Adipose tissue (tissue), 3 donors: Measurements from ENCODE around the gene SETSIP. TPM values are rescaled to one million over a fixed set of nuclear protein-coding genes. Genes with fewer than 3 reads are reported as not detected.
"Not testable (repeated sequence)": the region's sequence is repeated elsewhere in the genome, so short reads cannot be mapped to it uniquely, and the experiment has no call there.

Source experiments
- H3K27ac ChIP-seq: one replicate; pipeline ENCODE4 v1.5.1; 2013; ENCODE audit warnings: low read depth, low read length
- WGBS, 3 donors: extraction: QIAGEN DNeasy Blood & Tissue Kit; methylation state at CpG; one replicate each; pipeline ENCODE4 v1.1.7; 2013; 5-methylcytosine and 5-hydroxymethylcytosine counted together
- polyA plus RNA-seq, 3 donors: library from polyadenylated mRNA; stranded (reverse); fragments of 200-250 nt; gene quantifications; one replicate each; pipeline ENCODE4 v1.2.3, GENCODE V29; 2013
- donor health status: healthy with polysubstance abuse.
- donor health status: Bipolar disorder and iron deficiency.
- donor health status: healthy.

SETSIP gene, protein sequence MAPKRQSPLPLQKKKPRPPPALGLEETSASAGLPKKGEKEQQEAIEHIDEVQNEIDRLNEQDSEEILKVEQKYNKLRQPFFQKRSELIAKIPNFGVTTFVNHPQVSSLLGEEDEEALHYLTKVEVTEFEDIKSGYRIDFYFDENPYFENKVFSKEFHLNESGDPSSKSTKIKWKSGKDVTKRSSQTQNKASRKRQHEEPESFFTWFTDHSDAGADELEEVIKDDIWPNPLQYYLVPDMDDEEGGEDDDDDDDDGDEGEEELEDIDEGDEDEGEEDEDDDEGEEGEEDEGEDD
- polyA plus RNA-seq = not detected

DNA sequence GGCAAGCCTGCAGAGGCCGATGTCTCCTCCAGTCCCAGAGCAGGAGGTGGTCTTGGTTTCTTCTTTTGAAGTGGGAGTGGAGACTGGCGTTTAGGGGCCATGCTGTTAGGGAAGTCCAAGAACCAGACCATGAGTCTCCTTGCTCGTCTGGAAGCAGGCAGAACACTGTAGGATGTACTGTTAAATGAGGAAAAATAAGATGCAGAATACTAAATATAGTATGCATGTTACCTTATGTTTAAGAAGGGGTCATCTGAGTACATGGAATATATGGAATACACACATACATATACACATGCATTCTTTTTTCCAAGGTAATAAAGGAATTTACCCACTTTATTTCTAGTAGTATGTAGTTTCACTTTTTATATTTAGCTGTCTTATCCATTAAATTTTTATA is at the start of gene SETSIP:
SETSIP (minus strand) TSS at position 101 of the 400 bp plus-strand sequence; CDS start at position 101, 0 bp downstream.
- 74 to 86% (median 80%) methylated on average over 3 of the region's 3 CpGs for WGBS, 3 donors
- H3K27ac ChIP-seq = no peak within 1 kb of the TSS

DNA sequence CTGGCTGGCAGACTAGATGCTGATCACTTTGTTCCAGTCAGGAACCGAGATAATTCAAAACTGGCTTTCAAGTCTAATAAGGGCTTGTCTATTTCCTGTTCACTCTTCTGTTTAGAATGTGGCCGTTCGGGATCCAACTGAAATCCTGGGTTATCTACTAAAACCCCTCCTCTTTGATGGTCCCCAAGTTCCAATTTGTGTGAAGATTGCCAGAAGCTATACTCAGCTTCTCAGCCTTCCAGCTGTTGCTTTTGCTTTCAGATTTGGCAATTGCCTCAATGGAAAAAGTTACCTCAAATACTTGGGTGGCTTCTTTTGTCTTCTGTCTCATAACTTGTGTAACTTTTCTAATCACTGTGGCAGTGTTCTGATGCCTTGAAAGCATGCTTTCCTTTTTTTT is 48.7 kb upstream of the SETSIP start:
- 35 to 73% (median 36%) methylated on average over 3 of the region's 3 CpGs for WGBS, 3 donors
- H3K27ac ChIP-seq = no peak overlapping the region

DNA sequence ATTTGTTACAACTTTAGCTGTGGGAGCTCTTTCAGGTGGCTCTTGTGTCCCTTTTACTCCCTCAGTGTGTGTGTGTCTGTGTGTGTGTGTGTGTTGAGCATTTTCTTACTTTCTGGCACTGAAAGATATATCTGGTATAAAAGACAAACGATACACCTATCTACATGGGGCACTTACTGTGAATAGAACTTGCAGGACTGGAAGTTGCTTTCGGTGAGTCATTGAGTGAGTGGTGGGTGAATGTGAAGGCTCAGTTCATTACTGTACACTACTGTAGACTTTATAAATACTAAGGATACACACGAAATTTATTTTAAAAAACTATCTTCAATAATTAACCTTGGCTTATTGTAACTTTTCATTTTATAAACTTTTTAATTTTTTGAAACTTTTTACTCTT is 43.6 kb upstream of the SETSIP start:
- WGBS, 3 donors = 71 to 90% (median 86%) methylated on average over 3 of the region's 3 CpGs

DNA sequence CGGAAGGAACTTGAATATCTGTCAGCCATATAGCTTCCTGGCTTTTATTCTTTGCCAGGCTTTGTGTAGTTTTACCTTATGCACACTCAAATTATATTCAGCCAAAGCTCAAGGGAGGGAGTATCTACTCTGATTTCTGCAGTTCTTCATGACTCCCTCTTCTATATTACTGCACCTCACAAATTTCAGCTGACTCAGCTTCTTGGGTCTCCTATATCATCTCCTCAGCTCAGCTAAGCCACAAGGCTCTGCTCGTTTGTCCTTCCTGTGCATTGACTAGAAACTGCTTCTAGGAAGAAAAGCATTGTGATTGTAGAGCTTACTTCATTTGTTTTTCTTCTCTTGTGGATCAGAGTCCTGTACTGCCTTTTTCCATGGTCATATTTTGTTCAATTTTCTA is 42.3 kb upstream of the SETSIP start:
- 33 to 74% (median 36%) methylated on average over 2 of the region's 2 CpGs for WGBS, 3 donors
- H3K27ac ChIP-seq = no peak overlapping the region

More for the DNA sequence above, 43.6 kb upstream of the SETSIP start:
- no peak overlapping the region for H3K27ac ChIP-seq

DNA sequence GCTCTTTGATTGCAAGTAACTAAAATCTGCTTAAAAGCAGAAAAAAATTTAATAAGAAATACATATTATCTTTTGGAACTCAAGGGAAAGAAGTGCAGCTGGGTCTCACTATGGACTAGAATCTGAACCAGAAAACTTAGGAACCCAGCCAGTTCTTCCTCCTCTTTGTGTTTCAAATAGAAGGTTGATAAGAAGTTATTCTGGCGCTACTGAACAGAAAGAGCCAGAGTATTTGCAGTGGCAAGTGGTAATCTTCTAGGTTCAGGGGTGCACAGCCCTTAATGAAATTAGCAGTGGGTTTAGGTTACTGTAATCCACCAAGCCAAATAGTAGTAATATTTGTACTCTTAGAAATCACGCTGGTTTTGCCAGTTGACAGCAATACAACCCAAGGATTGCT is 33.4 kb upstream of the SETSIP start:
- H3K27ac ChIP-seq = no peak overlapping the region
- WGBS, 3 donors = 89 to 94% (median 94%) methylated on average over 2 of the region's 2 CpGs

DNA sequence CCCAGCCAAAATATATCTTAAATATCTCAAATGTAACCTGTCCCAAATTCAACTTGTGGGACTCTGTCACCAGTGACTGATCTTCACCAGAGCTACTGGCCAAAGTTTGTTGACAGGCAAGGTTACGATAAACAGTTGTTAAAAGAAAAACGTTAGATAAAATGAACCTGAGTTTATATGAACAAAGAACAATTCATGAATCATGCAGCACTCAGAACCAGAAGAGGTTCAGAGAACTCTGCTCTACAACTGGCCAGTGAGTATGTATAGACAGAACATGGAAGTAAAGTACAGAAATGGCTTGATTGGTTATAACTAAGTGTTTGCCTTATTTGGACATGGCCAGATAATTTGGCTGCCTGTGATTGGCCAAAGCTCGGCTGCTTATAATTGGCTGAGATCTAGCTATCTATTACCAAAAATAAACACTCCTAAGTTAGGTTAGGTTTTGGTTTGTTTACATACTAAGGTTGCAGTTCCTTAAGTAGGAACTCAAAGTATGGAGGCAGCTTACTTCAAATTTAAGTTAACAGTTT is 30.4 kb upstream of the SETSIP start:
- 86 to 89% (median 88%) methylated on average over 3 of the region's 3 CpGs for WGBS, 3 donors
- H3K27ac ChIP-seq = no peak overlapping the region

DNA sequence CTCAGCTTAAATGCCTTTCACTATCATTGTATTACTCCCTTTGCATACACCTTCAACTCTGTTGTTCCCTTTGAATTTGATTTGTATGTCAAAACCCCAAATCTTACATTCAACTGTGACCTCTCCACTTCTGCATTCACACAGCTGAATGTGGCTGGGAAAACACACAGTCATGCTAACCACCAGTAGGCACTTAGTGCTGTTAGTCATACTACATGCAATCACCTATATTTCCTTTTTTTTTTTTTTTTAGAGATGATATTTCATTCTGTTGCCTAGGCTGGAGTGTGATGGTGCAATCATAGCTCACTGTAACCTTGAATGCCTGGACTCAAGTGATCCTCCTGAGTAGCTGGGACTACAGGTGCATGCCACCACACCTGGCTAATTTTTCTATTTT is 21.1 kb upstream of the SETSIP start:
- no peak overlapping the region for H3K27ac ChIP-seq

DNA sequence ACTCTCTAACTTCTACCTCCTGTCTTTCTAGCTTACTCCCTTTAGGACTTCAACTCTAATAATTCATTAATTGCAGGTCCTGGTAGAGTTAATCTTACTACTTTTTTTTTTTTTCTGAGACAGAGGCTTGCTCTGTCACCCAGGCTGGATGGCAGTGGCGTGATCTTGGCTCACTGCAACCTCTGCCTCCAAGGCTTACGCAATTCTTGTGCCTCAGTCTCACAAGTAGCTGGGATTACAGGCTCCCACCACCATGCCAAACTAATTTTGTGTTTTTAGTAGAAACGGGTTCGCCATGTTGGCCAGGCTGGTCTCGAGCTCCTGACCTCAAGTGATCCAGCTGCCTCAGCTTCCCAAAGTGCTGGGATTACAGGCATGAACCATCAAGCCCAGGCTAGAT is 20.7 kb upstream of the SETSIP start:
- WGBS, 3 donors = 79 to 91% (median 82%) methylated on average over 5 of the region's 5 CpGs
- no peak overlapping the region for H3K27ac ChIP-seq

DNA sequence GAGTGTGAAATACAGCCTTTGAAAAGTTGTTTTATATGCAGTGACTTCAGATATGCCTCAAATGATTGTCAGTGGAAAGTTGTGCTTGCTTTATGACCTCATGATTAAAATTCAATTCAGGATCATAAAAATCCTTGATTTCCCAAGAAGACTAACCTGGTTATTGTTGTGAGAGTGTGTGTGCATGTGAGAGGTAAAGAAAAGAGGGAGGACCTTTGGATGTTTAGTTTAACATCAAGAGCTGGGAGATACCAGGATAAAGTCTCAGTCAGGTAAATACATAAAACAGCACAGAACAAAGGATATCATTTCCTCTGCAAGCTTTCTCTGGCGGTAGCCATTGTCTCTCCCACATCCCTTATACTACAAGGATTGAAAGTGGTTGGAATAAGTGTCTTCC is 19.4 kb upstream of the SETSIP start:
- 79 to 97% (median 89%) methylated on average over 1 of the region's 1 CpG for WGBS, 3 donors
- no peak overlapping the region for H3K27ac ChIP-seq

DNA sequence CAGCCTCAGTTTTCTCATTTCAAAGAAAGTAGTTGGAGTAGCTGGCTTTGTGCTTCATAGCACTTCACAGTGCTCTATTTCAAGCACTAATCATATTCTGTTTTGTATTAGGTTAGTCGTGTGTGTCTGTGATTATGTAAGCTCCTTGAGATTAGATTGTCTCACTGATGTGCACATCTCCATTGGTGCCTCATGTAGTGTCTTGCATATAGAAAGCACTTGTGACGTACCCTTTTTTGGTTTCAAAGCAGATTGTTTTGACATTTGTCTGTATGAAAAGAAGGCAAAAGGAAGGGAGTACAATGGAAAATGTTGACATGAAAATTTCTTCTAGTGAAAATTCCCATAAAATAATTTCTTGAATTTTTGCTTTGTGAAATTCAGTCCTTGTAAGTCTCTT is 18.9 kb upstream of the SETSIP start:
- 76 to 82% (median 77%) methylated on average over 2 of the region's 2 CpGs for WGBS, 3 donors

DNA sequence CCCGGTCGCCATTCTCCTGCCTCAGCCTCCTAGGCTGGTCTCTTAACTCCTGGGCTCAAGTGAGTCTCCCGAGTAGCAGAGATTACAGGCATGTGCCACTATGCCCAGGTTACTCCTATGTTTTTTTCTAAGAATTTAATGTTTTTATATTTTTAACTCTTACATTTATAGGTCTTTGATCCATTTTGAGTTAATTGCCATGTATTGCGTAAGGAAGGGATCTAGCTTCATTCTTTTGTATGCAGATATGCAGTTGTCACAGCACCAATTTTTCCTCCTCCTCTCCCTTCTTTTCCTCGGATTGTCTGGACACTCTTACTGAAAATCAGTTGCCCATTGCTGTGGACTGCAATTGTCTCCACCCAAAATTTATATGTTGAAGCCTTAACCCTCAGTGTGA is 16.4 kb upstream of the SETSIP start:
- 95 to 97% (median 95%) methylated on average over 5 of the region's 5 CpGs for WGBS, 3 donors
- H3K27ac ChIP-seq = no peak overlapping the region

More for the DNA sequence above, 18.9 kb upstream of the SETSIP start:
- no peak overlapping the region for H3K27ac ChIP-seq

DNA sequence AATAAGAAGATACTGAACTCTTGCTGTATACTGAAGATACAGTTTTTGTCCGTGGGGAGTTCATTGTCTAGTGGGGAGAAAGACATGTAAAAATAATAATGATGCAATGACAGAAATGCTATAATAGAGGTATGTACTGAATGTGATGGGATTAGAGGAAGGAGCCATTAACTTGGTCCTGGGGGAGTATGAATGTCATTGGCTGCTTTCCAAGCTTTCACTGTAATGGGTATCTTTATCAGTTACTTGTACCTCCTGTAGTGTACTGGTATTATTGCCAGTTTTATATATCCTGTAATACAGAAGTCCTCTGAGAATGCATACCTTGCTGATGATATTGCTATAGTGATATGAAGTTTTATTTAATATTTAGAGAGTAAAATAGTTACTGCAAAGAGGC is 12.3 kb upstream of the SETSIP start:
- no peak overlapping the region for H3K27ac ChIP-seq
- WGBS, 3 donors = 71 to 97% (median 72%) methylated on average over 1 of the region's 1 CpG

DNA sequence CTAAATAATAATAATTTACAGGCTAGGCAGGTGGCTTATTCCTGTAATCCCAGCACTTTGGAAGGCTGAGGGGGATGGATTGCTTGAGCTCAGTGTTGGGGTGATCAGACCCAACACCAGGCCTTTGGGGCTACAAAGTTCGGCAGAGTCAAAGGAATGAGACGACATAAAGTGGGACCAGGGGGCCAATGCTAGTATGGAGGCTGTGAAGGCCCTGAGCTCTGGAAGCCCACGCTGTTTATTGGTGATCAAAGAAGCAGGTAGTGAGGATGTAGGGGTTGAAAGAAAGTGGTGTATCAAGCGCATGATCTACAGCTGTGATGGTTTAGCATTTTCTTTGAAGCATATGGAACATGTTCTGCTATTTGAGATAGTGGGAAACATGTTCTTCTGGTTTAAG is 10.5 kb upstream of the SETSIP start:
- no peak overlapping the region for H3K27ac ChIP-seq
- WGBS, 3 donors = 93 to 97% (median 96%) methylated on average over 4 of the region's 4 CpGs

DNA sequence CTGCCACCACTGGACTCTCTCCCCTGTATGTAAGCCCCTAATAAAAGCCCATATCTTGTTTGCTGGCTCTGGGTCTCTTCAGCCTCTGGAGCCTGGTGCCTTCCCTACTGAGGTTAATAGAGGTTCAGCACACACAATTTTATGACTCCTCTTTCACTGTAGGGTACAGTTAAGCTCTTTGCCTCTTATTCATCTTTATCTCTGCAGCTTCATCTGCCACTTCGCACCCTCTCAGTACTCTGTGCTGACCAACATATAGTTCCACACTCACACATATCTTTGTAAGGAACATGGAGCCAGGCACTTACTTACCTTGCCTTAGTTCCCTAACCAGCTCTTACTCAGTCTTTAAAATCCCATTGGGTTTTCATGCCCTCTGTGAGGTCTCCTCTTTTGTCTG is 9.4 kb upstream of the SETSIP start:
- WGBS, 3 donors = 95 to 100% (median 98%) methylated on average over 1 of the region's 1 CpG
- no peak overlapping the region for H3K27ac ChIP-seq

DNA sequence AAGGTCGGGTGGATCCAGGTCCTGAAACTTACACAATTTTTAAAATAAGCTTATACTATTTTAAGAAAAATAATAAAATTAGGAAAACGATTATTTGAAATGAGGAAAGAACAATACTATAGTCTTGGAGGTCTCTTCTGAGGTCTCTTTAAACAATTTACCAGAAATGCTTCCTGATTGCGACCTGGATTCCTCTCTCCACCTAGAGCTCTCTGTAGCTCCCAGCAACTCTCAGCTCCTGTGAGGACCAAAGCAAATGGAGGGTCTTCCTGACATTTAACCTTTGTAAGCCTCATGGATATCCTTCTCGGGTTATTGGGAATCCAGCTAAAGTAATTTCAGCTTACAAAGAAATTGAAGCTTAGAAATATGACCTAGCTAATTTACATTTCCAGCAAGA is 5.8 kb upstream of the SETSIP start:
- H3K27ac ChIP-seq = no peak overlapping the region
- WGBS, 3 donors = 22 to 25% (median 23%) methylated on average over 4 of the region's 4 CpGs

DNA sequence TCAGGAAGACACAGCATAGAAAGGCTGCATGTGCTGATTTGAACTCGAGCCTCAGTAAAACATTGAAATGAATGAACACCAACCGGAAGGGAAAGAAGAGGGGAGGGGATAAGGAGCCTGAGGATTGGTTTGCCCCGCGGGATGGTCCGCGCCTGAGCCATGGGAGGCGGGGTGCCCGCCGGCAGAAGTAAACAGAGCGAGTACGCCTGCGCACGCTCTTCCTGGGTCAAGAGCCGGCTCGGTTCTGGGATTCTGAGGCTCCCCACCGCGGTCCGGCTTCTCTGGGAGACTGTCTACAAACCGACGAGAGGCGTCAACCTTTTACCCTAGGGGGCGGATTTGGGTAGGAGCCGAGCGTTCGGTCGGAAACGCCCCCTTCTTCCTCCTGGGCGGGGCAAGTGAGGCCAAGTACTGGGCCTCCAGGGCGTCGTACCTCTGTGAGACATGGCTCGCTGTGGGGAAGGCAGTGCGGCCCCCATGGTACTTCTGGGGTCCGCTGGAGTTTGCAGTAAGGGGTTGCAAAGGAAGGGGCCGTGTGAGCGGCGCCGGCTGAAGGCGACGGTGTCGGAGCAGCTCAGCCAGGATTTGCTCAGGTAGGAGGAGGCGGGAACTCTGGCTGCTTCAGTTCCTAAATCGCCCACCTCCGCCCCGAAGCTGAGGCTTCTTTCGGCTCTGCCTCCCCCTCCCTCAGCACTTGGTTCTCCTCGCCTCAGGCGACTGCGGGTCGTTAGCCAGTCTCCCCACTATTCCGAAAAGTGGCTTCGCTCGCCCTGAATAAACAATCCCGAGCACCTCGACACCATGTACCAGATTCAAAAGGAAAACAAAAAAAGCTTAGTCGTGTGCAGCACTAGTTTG is 5.1 kb upstream of the SETSIP start, which contains the start of gene BTBD8:
BTBD8 (plus strand) TSS at position 218 of the 858 bp plus-strand sequence; CDS start at position 445, 227 bp downstream.
- 0% methylated on average over 54 to 55 of the region's 55 CpGs for WGBS, 3 donors

DNA sequence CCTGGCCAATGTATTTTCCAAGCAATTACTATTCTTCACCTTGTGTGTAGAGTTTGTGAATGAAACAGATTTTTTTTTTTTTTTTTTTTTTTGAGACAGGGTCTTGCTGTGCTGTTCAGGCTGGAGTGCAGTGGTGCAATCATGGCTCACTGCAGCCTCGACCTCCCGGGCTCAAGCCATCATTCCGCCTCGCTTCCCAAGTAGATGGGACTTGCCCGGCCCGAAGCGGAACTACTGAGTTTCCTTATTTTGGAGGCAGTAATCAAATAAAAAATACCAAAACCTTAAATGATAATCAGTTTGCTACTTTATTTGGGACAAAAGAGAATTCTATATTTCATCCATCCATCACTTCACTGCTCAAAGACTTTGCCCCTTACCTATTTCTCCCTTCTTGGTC is 4.2 kb upstream of the SETSIP start:
- H3K27ac ChIP-seq = no peak overlapping the region
- 93 to 96% (median 94%) methylated on average over 7 of the region's 7 CpGs for WGBS, 3 donors

More for the DNA sequence above, 5.1 kb upstream of the SETSIP start, which contains the start of gene BTBD8:
- no peak within 1 kb of the TSS for H3K27ac ChIP-seq

DNA sequence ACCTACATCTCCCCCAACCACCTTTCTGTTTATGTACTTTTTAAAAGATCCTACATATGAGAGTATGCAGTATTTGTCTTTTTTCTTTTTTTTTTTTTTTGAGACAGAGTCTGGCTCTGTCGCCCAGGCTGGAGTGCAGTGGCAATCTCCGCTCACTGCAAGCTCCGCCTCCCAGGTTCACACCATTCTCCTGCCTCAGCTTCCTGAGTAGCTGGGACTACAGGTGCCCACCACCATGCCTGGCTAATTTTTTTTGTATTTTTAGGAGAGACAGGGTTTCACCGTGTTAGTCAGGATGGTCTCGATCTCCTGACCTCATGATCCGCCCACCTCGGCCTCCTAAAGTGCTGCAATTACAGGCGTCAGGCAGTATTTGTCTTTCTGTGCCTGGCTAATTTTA is 2.9 kb upstream of the SETSIP start:
- H3K27ac ChIP-seq = not testable (repeated sequence)
- WGBS, 3 donors = 91 to 93% (median 91%) methylated on average over 8 of the region's 8 CpGs

DNA sequence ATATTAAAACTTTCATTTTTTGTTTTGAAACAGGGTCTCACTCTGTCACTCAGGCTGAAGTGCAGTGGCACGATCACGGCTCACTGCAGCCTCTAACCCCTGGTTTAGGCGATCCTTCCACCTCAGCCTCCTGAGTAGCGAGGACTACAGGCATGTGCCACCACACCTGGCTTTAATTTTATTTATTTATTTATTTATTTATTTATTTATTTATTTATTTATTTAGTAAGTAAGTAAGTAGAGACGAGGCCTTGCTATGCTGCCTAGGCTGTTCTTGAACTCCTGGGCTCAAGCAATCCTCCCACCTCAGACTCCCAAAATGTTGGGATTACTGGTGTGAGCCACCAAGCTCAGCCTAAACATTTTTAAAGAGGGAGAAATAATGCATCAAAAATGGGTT is 1.2 kb upstream of the SETSIP start:
- no peak overlapping the region for H3K27ac ChIP-seq
- 93 to 98% (median 97%) methylated on average over 5 of the region's 5 CpGs for WGBS, 3 donors
